HG03457 (cell line): Measurements from ENCODE around the gene PLB1.

Experiments
- ATAC-seq: cut with Tn5 transposase; IDR thresholded peaks from one replicate; pipeline ENCODE4 v1.9.1; 2021; ENCODE audit warnings: moderate number of reproducible peaks; ENCODE audit not compliant: unreplicated experiment

Gene PLB1

DNA sequence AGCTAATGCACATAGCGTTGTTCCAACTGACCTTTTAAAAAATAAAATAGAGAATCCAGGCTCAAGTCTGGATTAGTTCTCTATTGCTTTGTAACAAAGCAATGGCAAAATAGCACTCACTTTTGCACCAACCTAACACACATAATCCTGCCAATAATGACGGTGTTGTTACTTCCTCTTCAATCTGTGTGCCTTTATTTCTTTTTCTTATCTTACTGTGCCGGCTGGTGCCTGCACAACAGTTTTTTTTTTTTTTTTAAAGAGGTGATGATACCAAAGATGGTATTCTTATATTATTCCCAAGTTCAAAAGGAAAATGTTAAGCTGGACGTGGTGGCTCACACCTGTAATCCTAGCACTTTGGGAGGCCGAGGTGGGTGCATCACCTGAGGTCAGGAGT, 3.4 kb downstream of the PLB1 start:
- ATAC-seq = no peak

DNA sequence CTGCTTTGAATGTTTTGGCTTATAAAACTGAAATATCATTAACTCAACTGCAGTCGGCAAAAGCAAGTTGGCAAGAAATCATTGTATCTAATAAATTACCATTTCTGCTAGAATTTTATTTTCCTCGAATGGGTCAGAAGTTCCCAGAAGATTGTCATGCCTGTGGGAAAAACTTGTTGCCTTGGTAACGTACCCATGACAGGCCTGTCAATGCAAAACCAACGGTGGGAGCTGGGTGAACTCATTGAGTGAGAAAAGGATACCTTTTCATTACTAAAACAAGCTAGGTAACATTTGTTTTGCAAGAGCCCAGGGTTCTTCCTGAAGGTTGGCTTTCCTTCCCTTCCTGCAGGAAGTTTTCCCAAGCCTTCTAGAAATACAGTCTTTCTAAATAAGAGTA, 9.5 kb downstream of the PLB1 start:
- ATAC-seq = no peak

- no peak for ATAC-seq
Measured at GRCh38 chr2:28506112-28506910, 10.5 kb downstream of the PLB1 start.

DNA sequence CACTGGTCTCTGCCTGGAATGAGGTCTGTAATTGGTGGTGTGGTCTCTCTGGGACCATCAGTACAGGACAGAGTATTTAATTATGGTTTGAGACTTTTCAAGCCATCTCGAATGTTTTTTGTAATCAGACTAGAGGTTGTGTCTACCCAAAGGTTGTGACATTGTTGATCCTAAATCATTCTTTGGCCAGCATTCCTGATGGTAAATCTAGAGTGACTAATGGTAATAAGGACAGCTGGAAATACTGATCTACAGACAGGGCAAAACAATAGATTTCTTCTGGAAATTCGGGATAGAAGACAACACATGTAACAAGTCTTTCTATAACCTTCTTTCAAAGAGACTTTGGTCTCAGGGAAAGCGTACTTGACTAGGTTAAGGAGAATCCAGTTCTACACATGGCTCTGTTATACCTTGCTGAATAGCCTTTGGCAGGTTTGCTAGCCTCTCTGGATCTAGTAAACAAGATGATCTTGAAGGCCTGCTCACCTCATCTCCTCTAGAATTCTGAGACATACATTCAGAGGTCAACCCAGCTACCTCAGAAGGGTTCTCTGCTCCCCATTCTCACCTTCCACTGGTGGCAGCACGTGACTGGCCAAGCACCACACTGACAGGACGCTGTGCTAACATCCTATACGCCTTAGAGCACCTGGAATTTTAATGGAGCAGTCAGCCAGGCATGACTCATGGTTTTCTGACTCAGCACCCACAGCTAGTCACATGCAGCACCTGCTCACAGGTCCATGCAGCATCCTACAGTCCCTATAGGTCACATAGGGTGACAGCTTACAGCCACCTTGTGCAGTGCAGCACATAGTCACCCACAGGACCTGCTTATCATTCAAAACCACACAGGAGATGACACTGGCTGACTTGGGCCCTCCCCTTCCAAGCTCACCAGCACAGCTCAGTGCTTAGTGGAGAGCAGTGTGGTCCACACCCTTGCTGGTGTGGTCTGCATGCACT, 12.2 kb downstream of the PLB1 start:
- ATAC-seq = no peak

- no peak for ATAC-seq
Measured at GRCh38 chr2:28509361-28509760, 13.5 kb downstream of the PLB1 start.

GRCh38 chr2:28510184-28510583, 14.3 kb downstream of the PLB1 start:
- ATAC-seq = no peak

GRCh38 chr2:28511871-28512606, 16.2 kb downstream of the PLB1 start:
- no peak for ATAC-seq

GRCh38 chr2:28512607-28512965, 16.7 kb downstream of the PLB1 start:
- ATAC-seq = no peak

DNA sequence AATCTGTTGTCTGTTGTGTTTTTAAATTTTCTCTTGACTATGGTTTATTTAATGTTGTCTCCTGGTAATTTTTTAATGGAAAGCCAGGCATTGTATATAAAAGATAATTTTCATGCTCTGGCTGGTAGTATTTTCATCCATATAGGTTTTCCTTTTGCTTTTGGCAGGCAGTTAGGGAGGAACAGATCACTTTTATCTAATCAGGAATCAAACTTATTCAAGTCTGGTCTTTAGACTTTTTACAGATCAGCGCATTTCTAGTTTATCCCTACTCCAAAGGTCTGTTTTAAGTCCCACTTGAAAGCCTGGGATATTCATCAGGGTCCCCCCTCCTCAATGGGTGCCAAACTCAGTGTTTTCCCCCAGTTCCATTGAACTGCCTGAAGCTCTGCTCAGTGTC, 17.2 kb downstream of the PLB1 start:
- no peak for ATAC-seq

DNA sequence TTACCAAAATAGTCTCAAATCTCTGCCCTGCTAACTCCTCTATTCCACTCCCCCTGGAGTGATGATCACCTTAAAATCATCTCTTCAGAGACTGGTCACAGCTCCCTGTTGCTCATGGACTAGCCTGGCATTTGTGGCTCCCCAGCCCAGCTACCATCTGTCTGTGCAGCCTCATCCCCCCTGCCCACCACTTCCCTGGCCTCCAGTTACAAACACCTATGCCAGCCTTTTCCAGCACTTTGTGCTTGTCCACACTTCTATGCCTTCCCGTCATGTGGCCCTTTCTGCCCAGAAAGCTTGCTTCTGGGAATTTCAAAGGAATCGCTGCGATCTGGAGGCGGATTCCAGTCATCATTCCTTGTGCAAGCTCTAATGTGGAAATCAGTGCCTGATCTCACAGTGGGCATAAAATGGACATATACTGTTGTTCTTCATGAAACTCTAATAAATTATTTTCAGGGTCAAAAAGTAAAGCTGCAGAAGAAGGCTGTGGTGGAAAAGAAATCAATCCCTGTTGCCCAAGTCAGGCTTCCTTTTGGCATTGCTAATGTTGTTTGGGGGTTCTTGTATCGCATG, 19.4 kb downstream of the PLB1 start:
- ATAC-seq = no peak

- ATAC-seq = no peak
Measured at GRCh38 chr2:28516430-28516829, 20.6 kb downstream of the PLB1 start.

DNA sequence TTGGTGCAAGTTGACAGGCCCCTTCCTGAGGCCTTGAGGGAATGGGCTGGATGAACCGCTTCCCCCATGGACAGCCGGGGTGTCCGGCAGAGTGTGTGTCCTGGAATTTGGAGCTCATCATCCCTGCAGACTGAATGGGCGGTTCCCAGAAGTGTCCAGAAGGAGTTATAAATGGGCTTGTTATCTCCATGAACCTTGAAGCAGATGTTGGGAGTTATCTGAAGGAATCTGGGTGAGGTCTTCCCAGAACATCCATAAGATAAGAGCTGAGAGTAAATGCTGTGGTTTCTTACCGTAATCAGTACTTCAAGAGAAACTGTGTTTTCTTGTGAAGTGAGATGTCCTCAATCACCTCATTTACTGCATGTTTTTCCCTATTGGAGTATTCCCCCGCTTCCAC, 21.1 kb downstream of the PLB1 start:
- ATAC-seq = no peak

DNA sequence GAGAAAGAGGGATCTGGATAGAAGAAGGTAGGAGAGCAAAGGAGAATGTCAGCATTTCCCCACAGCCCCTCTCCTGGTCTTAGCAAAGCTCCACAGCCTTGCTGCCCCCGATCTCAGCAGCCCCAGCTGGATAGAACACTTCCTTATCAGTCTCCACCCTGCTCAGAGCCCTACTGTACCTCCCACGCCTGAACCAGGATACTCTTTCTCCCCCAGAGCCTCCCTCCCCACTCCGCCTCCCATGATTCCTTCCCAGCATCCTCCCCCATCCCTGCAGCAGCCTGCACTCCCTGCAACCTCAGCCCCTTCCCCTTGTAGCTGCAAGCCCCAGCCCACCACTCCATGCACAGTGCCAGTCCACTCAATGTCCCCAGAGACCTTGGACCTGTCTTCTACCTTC, 25.8 kb downstream of the PLB1 start:
- no peak for ATAC-seq

DNA sequence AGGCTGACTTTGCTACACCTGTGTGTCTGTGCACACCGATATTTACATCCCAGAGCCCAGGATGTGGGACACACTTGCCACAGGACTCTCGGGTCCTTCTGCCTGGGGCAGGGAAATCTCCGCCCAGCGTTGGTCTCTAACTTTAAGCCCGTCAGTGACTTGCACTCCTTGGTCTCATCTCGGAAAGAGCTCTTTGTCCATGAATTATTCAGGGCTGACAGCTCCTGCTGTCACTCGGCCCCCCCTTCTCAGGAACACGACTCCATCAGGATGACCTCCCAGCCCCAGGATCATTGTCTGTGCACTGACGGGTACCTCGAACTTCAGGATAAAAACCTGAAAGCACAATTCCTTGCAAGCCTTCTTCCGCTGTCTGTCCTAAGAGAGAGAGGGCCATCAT, 26.6 kb downstream of the PLB1 start:
- ATAC-seq = no peak

- ATAC-seq = no peak
Measured at GRCh38 chr2:28523902-28524301, 28.0 kb downstream of the PLB1 start.

GRCh38 chr2:28525481-28525880, 29.6 kb downstream of the PLB1 start:
- no peak for ATAC-seq

- ATAC-seq = no peak
Measured at GRCh38 chr2:28526527-28527132, 30.8 kb downstream of the PLB1 start.

GRCh38 chr2:28527196-28527595, 31.3 kb downstream of the PLB1 start:
- ATAC-seq = no peak

- no peak for ATAC-seq
Measured at GRCh38 chr2:28528206-28528605, 32.3 kb downstream of the PLB1 start.

GRCh38 chr2:28530782-28531181, 34.9 kb downstream of the PLB1 start:
- no peak for ATAC-seq

DNA sequence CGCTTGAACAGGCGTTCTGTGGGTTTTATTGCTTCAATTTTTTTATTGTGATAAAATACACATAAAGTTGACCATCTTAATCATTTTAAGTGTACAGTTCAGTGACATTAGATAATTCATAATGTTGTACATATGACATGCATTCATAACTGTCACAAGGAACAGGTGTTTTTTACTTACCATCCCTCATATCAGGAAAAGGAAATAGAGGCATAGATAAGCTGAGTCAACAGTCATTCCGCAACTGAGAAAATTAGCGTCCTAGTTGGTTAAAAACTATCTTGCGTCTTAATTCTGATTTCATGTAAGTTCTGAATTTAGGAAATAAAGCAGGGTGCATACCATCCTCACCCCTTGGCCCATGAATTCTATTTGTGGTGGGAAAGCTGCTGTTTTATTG, 36.5 kb downstream of the PLB1 start:
- ATAC-seq = no peak
